IPS-20b (cell line): Measurements from ENCODE around the gene EPHA4.

ENCODE experiments used
- H3K27ac ChIP-seq: one replicate; pipeline ENCODE4 v1.5.1; 2013; ENCODE audit warnings: low read length
- H3K27me3 ChIP-seq: 2 replicates; pipeline ENCODE4 v1.6.1; 2013; ENCODE audit warnings: mild to moderate bottlenecking, low read length, inconsistent platforms; ENCODE audit not compliant: insufficient read depth
- H3K36me3 ChIP-seq: 2 replicates; pipeline ENCODE4 v1.6.1; 2013; ENCODE audit warnings: low read depth, mild to moderate bottlenecking, inconsistent platforms, low read length, moderate library complexity; ENCODE audit not compliant: insufficient read depth
- H3K4me1 ChIP-seq: 2 replicates; pipeline ENCODE4 v1.6.1; 2013; ENCODE audit warnings: mild to moderate bottlenecking, control low read depth, inconsistent platforms, low read length, moderate library complexity; ENCODE audit not compliant: insufficient read depth
- H3K4me3 ChIP-seq: 2 replicates; pipeline ENCODE4 v1.5.1; 2013; ENCODE audit warnings: mild to moderate bottlenecking, low read length, inconsistent platforms
- H3K9ac ChIP-seq: 2 replicates; pipeline ENCODE4 v1.6.1; 2013; ENCODE audit warnings: low read depth, mild to moderate bottlenecking, inconsistent platforms, low read length, moderate library complexity
- H3K9me3 ChIP-seq: 2 replicates; pipeline ENCODE4 v1.6.1; 2013; ENCODE audit warnings: mild to moderate bottlenecking, low read depth, low read length, inconsistent platforms; ENCODE audit not compliant: insufficient read depth

EPHA4 gene

DNA sequence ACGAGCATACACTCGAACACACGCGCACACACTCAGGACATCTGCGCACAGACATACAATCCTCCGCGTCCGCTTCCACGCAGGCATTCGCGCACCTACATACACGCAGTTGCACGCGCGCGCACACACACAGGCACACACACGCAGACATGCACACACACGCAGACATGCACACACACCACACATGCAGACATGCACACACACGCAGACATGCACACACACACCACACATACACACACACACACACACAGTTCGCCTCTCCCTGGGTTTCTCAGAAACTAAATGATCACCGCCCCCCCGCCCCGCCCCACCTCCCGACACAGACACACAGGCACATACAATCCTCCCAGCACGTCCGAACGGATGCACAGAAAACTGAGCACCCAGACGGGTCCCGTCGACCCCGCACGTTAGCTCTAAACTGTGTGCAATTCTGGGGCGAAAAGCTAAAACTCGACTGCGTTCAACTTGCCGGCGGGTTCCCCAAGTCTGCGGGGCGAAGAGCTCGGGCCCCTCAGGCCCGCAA is 1.0 kb downstream of the EPHA4 start:
- H3K9me3 ChIP-seq: no peaks in the 10 kb centered on the region
- H3K4me3 ChIP-seq: peak overlapping the region; percentile 82
- peak overlapping the region; percentile 72; the same call in 1 of the 2 replicates for H3K9ac ChIP-seq
- peaks cover 75% of the 10 kb centered on the region for H3K27me3 ChIP-seq
- H3K4me1 ChIP-seq: peaks cover 14% of the 10 kb centered on the region; the same call in 1 of the 2 replicates
- 0 out of 2 replicates have a peak, but pooled peaks cover 4% of the 10 kb centered on the region for H3K36me3 ChIP-seq
- no peak overlapping the region for H3K27ac ChIP-seq

DNA sequence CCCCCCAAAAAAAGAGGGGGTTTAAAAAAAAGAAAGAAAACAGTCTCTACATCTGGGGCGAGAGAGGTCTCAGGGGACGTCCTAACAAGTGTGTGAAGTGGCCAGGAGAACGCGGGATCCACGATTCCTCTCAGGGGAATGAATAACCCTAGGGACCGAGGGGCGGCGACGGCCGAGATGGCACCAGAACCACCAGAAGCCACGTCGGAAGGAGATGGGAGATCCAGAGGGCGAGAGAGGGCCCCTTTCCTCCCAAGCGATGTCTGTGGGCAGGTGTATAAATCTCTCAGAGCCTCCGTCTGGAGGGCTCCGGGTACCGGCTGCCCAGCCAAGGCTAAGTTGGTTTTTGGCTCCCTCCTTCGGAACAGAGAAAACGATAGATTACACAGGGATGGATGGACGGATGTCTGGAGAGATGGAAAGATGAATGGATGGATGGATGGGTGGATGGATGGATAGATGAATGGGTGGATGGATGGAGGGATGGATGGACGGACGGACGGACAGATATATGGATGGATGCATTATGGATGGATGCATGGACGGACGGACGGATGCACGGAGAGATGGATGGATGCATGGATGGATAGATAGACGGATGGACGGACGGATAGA is 1.7 kb downstream of the EPHA4 start:
- H3K27me3 ChIP-seq: peaks cover 70% of the 10 kb centered on the region
- H3K9ac ChIP-seq: peak overlapping the region; percentile 55; the same call in 1 of the 2 replicates
- 0 out of 2 replicates have a peak, but pooled peaks cover 4% of the 10 kb centered on the region for H3K36me3 ChIP-seq
- H3K4me3 ChIP-seq: peak overlapping the region; percentile 82
- H3K4me1 ChIP-seq: peaks cover 14% of the 10 kb centered on the region; the same call in 1 of the 2 replicates
- H3K27ac ChIP-seq: no peak overlapping the region
- no peaks in the 10 kb centered on the region for H3K9me3 ChIP-seq

DNA sequence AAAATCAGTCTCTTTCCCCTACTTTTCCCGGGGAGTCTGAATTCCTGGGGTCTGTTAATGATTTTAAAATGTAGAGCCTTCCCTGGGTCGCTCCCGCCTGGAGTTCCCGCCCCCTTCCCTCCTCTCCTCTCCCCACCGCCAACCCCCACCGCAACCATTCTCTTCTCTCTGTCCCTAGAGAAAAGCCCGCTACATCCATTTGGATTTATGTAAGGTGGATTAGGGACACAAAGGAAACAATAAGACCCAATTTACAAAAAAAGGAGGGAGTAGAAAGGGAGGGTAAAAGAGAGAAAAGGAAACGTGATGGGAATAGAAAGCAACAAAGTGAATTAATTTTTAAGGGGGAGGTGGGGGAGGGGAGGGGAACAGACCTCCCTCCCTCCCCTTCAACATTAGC is 2.2 kb downstream of the EPHA4 start:
- H3K9me3 ChIP-seq: no peaks in the 10 kb centered on the region
- H3K36me3 ChIP-seq: 0 out of 2 replicates have a peak, but pooled peaks cover 4% of the 10 kb centered on the region
- H3K27me3 ChIP-seq: peaks cover 64% of the 10 kb centered on the region
- H3K4me1 ChIP-seq: peaks cover 14% of the 10 kb centered on the region; the same call in 1 of the 2 replicates
- H3K4me3 ChIP-seq: peak overlapping the region; percentile 82
- no peak overlapping the region for H3K27ac ChIP-seq
- H3K9ac ChIP-seq: peak overlapping the region; percentile 55; the same call in 1 of the 2 replicates

DNA sequence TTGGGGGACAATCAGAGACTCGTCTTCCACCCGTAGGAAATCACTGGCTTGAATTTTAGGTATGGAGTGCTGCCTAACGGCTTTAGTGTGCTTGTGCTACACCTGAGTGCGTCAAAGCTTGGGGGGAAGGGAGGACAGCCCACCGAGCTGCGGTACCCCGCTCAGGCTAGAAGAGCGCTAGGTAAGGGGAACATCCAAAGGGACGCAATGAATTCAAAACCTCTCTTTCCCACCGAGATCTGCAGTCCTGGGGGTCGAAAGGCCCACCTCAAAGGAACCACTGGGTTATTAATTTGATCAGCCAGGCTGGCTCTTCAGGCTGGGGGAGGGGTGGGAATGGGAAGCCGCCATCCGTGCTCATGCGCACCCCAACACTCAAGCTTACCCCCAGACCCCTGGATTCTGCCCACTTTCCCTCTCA is 2.7 kb downstream of the EPHA4 start:
- Histone ChIP-seq H3K4me3 (peak overlapping the region; percentile 82), H3K9me3 (no peaks in the 10 kb centered on the region), H3K27ac (no peak overlapping the region), H3K27me3 (peaks cover 60% of the 10 kb centered on the region), H3K9ac (peak overlapping the region; percentile 55; the same call in 1 of the 2 replicates), H3K4me1 (peaks cover 10% of the 10 kb centered on the region; the same call in 1 of the 2 replicates), H3K36me3 (0 out of 2 replicates have a peak, but pooled peaks cover 4% of the 10 kb centered on the region)

DNA sequence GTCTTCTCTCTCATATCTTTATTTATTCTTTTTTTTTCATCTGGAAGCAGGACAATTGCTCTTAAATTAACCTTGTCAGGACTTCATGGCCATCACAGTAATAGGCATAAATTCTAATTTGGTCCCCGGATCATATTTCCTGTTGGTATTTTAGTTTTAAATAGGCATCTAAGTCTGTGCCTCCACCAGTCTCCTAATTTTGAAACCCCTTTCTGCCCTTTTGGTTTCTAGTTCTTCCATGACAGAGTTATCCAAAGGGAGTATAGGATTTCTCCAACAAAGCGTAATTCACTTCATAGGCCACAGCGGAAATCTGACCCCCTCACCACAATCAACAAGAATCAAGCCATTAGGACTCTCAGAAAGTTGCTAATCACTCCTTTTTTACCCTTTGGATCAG is 3.8 kb downstream of the EPHA4 start:
- H3K9me3 ChIP-seq: no peaks in the 10 kb centered on the region
- peak overlapping the region; percentile 82; the same call in 1 of the 2 replicates for H3K4me3 ChIP-seq
- H3K36me3 ChIP-seq: peaks cover 4% of the 10 kb centered on the region; the same call in 1 of the 2 replicates
- peaks cover 10% of the 10 kb centered on the region; the same call in 1 of the 2 replicates for H3K4me1 ChIP-seq
- no peak overlapping the region for H3K9ac ChIP-seq
- H3K27me3 ChIP-seq: peaks cover 51% of the 10 kb centered on the region
- no peak overlapping the region for H3K27ac ChIP-seq

DNA sequence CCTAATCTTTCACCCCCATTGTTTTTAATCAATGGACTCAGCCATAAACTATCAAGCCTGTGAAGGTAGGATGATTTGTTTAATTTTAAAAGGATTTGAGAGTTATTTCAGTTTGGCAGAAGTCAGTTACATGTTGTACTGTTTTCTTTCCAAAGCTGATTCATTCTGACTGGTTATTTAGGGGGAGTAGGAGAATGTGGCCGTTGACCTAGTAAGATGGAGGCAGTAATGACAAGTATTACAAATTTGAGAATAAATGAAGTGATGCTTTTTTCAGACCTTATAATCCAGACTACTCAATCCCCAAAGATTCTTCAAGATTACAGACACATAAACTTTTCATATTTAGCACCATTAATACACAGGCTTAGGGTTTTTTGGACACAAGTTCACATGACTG is 4.3 kb downstream of the EPHA4 start:
- H3K27ac ChIP-seq: no peak overlapping the region
- H3K4me1 ChIP-seq: peaks cover 10% of the 10 kb centered on the region; the same call in 1 of the 2 replicates
- no peak overlapping the region for H3K9ac ChIP-seq
- H3K36me3 ChIP-seq: peaks cover 4% of the 10 kb centered on the region; the same call in 1 of the 2 replicates
- H3K9me3 ChIP-seq: no peaks in the 10 kb centered on the region
- peaks cover 48% of the 10 kb centered on the region for H3K27me3 ChIP-seq
- H3K4me3 ChIP-seq: no peak overlapping the region

DNA sequence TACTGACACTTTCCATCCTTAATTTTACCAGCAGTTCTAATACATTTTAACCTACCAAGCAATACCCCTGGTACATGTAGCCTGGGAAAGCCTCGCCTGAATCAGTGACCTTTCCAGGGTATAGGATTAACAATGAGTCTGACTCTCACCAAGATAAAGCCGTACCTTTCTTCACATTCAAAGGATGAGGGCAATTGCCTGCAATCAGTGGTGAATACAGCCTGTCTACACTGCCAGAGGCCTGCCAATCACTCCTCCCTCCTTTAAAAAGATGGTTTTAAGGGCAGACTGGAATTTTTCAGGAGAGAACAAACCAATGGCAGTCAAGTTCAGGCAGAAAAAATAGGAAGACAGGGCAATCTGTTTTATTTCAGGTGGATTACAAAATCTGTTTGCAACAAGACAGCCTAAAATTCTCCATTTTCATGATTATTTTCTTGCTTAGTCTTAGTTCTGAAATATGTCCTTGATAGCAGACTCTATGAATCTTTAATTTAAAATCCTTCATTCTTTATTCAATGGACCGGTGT is 4.8 kb downstream of the EPHA4 start:
- no peak overlapping the region for H3K4me3 ChIP-seq
- H3K27me3 ChIP-seq: peaks cover 44% of the 10 kb centered on the region
- H3K9me3 ChIP-seq: no peaks in the 10 kb centered on the region
- H3K4me1 ChIP-seq: peaks cover 10% of the 10 kb centered on the region; the same call in 1 of the 2 replicates
- no peak overlapping the region for H3K9ac ChIP-seq
- peaks cover 4% of the 10 kb centered on the region; the same call in 1 of the 2 replicates for H3K36me3 ChIP-seq
- no peak overlapping the region for H3K27ac ChIP-seq

DNA sequence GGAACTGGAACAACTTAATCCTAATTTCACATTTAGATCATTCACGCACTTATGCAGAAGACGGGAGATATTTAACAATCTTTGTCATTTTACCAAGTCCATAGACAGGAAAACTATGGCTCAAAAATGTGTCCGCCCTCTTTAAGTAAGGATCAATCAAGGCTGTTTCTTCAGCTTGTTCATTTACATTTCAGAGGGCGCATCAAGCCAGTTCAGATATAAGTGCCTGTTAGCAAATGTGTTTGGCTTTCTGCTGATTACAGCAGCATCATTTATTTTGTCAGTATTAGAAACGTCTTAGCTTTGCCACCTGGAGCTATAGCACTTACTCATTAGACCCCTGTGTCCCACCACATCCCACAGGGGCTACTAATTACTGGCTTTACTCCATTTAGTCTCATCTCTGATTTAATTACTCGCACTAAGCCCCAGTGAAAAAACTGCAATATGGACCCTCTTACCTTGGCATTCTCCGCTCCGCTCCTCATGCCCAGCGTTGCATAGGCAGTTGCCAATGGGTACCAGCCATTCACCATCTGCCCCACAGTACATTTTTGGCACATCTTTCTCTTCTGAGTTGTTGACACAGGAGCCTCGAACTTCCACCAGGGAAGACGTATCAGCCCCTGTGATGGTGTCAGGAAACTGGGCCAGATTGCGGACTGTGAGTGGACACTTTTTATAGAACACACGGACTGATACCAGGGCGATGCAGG is 8.7 kb downstream of the EPHA4 start:
- Histone ChIP-seq H3K4me3 (no peak overlapping the region), H3K36me3 (peaks cover 4% of the 10 kb centered on the region; the same call in 1 of the 2 replicates), H3K27me3 (peaks cover 8% of the 10 kb centered on the region; the same call in 1 of the 2 replicates), H3K9ac (no peak overlapping the region), H3K4me1 (no peaks in the 10 kb centered on the region; the same call in 1 of the 2 replicates), H3K27ac (no peak overlapping the region), H3K9me3 (no peaks in the 10 kb centered on the region)

DNA sequence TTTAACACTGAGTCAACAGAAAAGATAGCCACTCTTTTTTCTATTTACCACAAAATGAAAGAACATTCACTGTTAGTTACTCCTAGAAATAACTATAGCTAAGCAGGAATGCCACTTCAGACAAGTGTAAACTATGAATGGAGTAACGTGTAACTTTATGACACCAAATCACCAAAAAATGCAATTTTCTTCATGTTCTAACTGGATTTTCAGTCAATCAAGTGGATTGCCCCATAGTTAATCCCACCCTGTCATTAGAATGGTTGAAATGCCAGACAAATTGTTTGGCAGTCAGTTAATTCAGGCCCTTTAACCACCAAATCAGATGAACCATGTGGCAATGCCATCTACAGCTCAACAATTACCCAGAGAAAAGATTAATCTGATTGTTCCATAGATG is 9.9 kb downstream of the EPHA4 start:
- no peak overlapping the region for H3K27ac ChIP-seq
- no peak overlapping the region for H3K4me3 ChIP-seq
- no peak overlapping the region for H3K9ac ChIP-seq
- H3K4me1 ChIP-seq: no peaks in the 10 kb centered on the region; the same call in 1 of the 2 replicates
- no peaks in the 10 kb centered on the region; the same call in 1 of the 2 replicates for H3K36me3 ChIP-seq
- H3K9me3 ChIP-seq: no peaks in the 10 kb centered on the region
- H3K27me3 ChIP-seq: no peaks in the 10 kb centered on the region

DNA sequence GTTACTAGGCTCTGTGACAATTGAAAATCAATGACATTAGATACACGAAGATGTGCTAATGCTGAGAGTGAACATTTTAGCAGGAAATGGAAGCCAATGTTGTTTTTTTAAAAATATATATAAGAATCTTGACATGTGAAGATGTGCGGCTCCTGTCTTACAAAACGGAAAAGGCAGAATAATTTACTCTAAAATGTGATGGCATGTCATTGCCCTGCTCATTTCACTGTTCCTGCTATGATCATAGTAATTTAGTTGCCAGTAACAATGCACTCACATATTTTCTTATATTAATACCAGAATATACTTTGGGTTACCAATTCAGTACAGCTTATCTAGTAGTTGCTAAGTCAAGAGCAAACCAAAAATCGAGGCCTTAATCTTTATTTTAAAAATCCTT is 10.3 kb downstream of the EPHA4 start:
- H3K9me3 ChIP-seq: no peaks in the 10 kb centered on the region
- no peaks in the 10 kb centered on the region for H3K27me3 ChIP-seq
- H3K4me1 ChIP-seq: no peaks in the 10 kb centered on the region; the same call in 1 of the 2 replicates
- no peak overlapping the region for H3K4me3 ChIP-seq
- no peak overlapping the region for H3K9ac ChIP-seq
- H3K36me3 ChIP-seq: no peaks in the 10 kb centered on the region; the same call in 1 of the 2 replicates
- H3K27ac ChIP-seq: no peak overlapping the region

DNA sequence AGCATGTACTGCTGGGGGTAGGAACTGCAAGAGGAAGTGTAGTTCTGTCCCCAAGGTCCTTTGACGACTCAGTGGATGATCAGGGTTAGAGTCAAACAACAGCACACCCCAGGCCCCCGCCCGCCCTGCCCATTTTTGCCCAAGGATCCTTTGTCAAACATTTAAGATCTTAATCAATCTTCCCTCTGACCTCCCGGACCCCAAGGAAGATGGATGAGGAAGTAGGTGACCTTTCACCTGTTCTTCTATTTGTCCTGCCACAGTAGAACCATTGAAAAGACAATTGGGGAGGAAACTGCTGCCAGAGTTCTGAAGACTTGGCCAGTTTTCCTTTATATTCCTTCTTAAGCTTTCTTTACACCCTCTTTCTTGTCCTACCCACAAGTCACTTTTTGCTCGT is 12.1 kb downstream of the EPHA4 start:
- Histone ChIP-seq H3K4me3 (no peak overlapping the region), H3K27ac (no peak overlapping the region), H3K27me3 (no peaks in the 10 kb centered on the region), H3K9me3 (no peaks in the 10 kb centered on the region), H3K4me1 (peaks cover 8% of the 10 kb centered on the region), H3K9ac (no peak overlapping the region), H3K36me3 (no peaks in the 10 kb centered on the region; the same call in 1 of the 2 replicates)
